SU-DHL-6 (cell line): ENCODE results near the gene SRBD1.

Experiments
- CTCF ChIP-seq: fragments of 200-600 bp; sonication (generic); IDR thresholded peaks from one replicate; pipeline ENCODE4 v1.5.1; 2017; ENCODE audit warnings: antibody characterized with exemption, mild to moderate bottlenecking, low read length, moderate library complexity; ENCODE audit not compliant: insufficient read depth, poor library complexity, severe bottlenecking
- EZH2phosphoT487 ChIP-seq: fragments of 200-600 bp; sonication (generic), shearing (Covaris generic); conservative IDR thresholded peaks from 2 replicates; pipeline ENCODE4 v1.6.1; 2018; ENCODE audit warnings: mild to moderate bottlenecking, antibody characterized with exemption, low read length, moderate library complexity, mixed read lengths

GRCh38 chr2:45443012-45443411 lies 168.1 kb downstream of the SRBD1 start:
- TF ChIP-seq CTCF: no peak
- no peak for TF ChIP-seq EZH2phosphoT487
